ENCODE results near the gene ZNF605. TPM values are rescaled to one million over a fixed set of nuclear protein-coding genes. Genes with fewer than 3 reads are reported as not detected.

ZNF605 gene
- total and polyA plus RNA-seq, 2 of the 4 experiments (the other 2 are of a cell fraction): 3.6 to 9.9 TPM

GRCh38 chr12:132924356-132924755, 31.8 kb downstream of the ZNF605 start:
- BruUV-seq (replicated peaks): no TSS peak
- H3K9ac ChIP-seq (ENCODE audit: low read depth, low read length): no peak overlapping the region
- no peak for ATAC-seq (ENCODE audit: low read depth)
- H3K4me1 ChIP-seq (ENCODE audit: control insufficient read depth, insufficient read depth, low read length): no peaks in the 10 kb centered on the region
- no peak overlapping the region for H3K56ac ChIP-seq (ENCODE audit: extremely low read depth, insufficient read depth, low read length)
- dilution Hi-C loops (cut with HindIII; ENCODE audit: low sequenced_read_pairs, unreplicated experiment): no loop called here
- H2AK5ac ChIP-seq (ENCODE audit: low read depth, low read length): no peak overlapping the region
- H2BK5ac ChIP-seq (ENCODE audit: low read depth, low read length, poor library complexity, severe bottlenecking): no peak overlapping the region
- no peak for DNase-seq
- no peak overlapping the region for H4K5ac ChIP-seq (ENCODE audit: low read depth, low read length)
- H2AFZ ChIP-seq (replicated peaks; ENCODE audit: low read length, poor library complexity): no peak overlapping the region
- no peak overlapping the region for H3K23ac ChIP-seq (ENCODE audit: low read depth, low read length)
- no peaks in the 10 kb centered on the region for H3K79me1 ChIP-seq (ENCODE audit: low read depth in 1 of 2, low read length in 2 of 2)
- in situ Hi-C loops (cut with MboI; ENCODE audit: low sequenced_read_pairs): no loop called here
- no peaks in the 10 kb centered on the region for H3K27me3 ChIP-seq (ENCODE audit: control insufficient read depth, insufficient read depth, low read length)
- no peaks in the 10 kb centered on the region for H4K20me1 ChIP-seq (ENCODE audit: insufficient read depth, low read length)
- H3K9me3 ChIP-seq (ENCODE audit: control insufficient read depth, insufficient read depth, low read length): peaks cover 81% of the 10 kb centered on the region
- H3K4me3 ChIP-seq (ENCODE audit: insufficient read depth, low read depth, low read length): no peak overlapping the region
- TF ChIP-seq USF2 (IDR thresholded peaks at IDR 0.05; ENCODE audit: low read depth, low read length) (no peak), ELK1 (IDR thresholded peaks at IDR 0.05; ENCODE audit: borderline replicate concordance, low read depth, low read length) (no peak), FOS (IDR thresholded peaks at IDR 0.05; ENCODE audit: low read depth, low read length) (no peak), MXI1 (IDR thresholded peaks at IDR 0.05; ENCODE audit: borderline replicate concordance, low read depth, low read length) (no peak), RCOR1 (IDR thresholded peaks at IDR 0.05; ENCODE audit: insufficient replicate concordance, low read length) (no peak), MAZ (IDR thresholded peaks at IDR 0.05; ENCODE audit: borderline replicate concordance, low read depth, low read length) (no peak), SMC3 (IDR thresholded peaks at IDR 0.05; ENCODE audit: low read depth, low read length) (no peak), MAFK (IDR thresholded peaks at IDR 0.05; ENCODE audit: low read depth, low read length) (no peak)
- no peaks in the 10 kb centered on the region for H3K9me1 ChIP-seq (ENCODE audit: insufficient read depth, low read length)
- no peak overlapping the region for H3K14ac ChIP-seq (replicated peaks; ENCODE audit: low read depth, low read length)
- H2BK20ac ChIP-seq (ENCODE audit: low read depth, low read length): no peak overlapping the region
- no peak overlapping the region for H4K8ac ChIP-seq (ENCODE audit: low read depth in 2 of 2, low read length in 2 of 2)
- H2BK15ac ChIP-seq (ENCODE audit: low read depth, low read length): no peak overlapping the region
- no peak overlapping the region for H4K91ac ChIP-seq (ENCODE audit: insufficient read depth, low read depth, low read length)
- no peak overlapping the region for H3K4ac ChIP-seq (ENCODE audit: low read depth, low read length)
- H3K27ac ChIP-seq (ENCODE audit: insufficient read depth, low read length): no peak overlapping the region
- WGBS, 2 experiments (ENCODE audit: extremely low coverage in 2 of 2, insufficient read length in 1 of 2): no CpG with 5 or more reads among the region's 3 CpGs
- CTCF ChIA-PET: no interaction called here
- intact Hi-C loops (cut with micrococcal nuclease): no loop called here
- H2AK9ac ChIP-seq (replicated peaks; ENCODE audit: low read depth, low read length, poor library complexity): no peak overlapping the region
- H3K36me3 ChIP-seq (ENCODE audit: control insufficient read depth, insufficient read depth, low read length): peaks cover 18% of the 10 kb centered on the region
- H2BK120ac ChIP-seq (ENCODE audit: low read depth, low read length): no peak overlapping the region
- no peak overlapping the region for H3K4me2 ChIP-seq (ENCODE audit: low read depth, low read length)
- no peak overlapping the region for H3K18ac ChIP-seq (ENCODE audit: low read depth, low read length)
- POLR2A ChIA-PET (ENCODE audit: unreplicated experiment): no interaction called here

Measured in IMR-90 (cell line).